Liver (tissue), 9 donors: ENCODE measurements around the gene LRRC63. TPM values are rescaled to one million over a fixed set of nuclear protein-coding genes. Genes with fewer than 3 reads are reported as not detected.

Experiments
- DNase-seq: peaks from one replicate; pipeline ENCODE4 v3.0.0-alpha.2; 2017; ENCODE audit warnings: low spot score
- H3K27ac ChIP-seq, 2 donors: one replicate each; pipeline ENCODE4 v1.7.0; 2013; ENCODE audit warnings: inconsistent platforms in 2 of 2, low read length in 2 of 2, control low read depth in 1 of 2, low read depth in 1 of 2, mild to moderate bottlenecking in 1 of 2
- H3K27me3 ChIP-seq, 4 donors: one replicate each; pipeline versions ENCODE4 v1.6.1 to v1.7.0; 2013; ENCODE audit warnings: low read length in 3 of 4, inconsistent platforms in 1 of 4, mild to moderate bottlenecking in 1 of 4, moderate library complexity in 1 of 4; ENCODE audit not compliant: control insufficient read depth in 4 of 4, insufficient read depth in 4 of 4
- H3K36me3 ChIP-seq, 4 donors: one replicate each; pipeline versions ENCODE4 v1.6.1 to v1.7.0; 2013; ENCODE audit warnings: low read length in 3 of 4, mild to moderate bottlenecking in 3 of 4, low read depth in 1 of 4, moderate library complexity in 1 of 4; ENCODE audit not compliant: control insufficient read depth in 4 of 4, insufficient read depth in 3 of 4
- H3K4me1 ChIP-seq, 4 donors: one replicate each; pipeline versions ENCODE4 v1.6.1 to v1.7.0; 2013; ENCODE audit warnings: low read length in 3 of 4, mild to moderate bottlenecking in 3 of 4, moderate library complexity in 1 of 4; ENCODE audit not compliant: control insufficient read depth in 4 of 4, insufficient read depth in 4 of 4
- H3K4me3 ChIP-seq, 3 donors: one replicate each; pipeline versions ENCODE4 v1.6.1 to v1.7.0; 2013; ENCODE audit warnings: low read length in 3 of 3, control low read depth in 1 of 3, low read depth in 1 of 3, mild to moderate bottlenecking in 1 of 3
- H3K9ac ChIP-seq, 2 donors: one replicate each; pipeline ENCODE4 v1.7.0; 2013; ENCODE audit warnings: low read length in 2 of 2, mild to moderate bottlenecking in 2 of 2, moderate library complexity in 2 of 2, control low read depth in 1 of 2, low read depth in 1 of 2
- H3K9me3 ChIP-seq, 4 donors: one replicate each; pipeline versions ENCODE4 v1.6.1 to v1.7.0; 2013; ENCODE audit warnings: low read length in 3 of 4; ENCODE audit not compliant: control insufficient read depth in 4 of 4
- ATF3 ChIP-seq: IDR thresholded peaks from 2 replicates; pipeline ENCODE4 v1.6.1; 2016; ENCODE audit warnings: antibody characterized with exemption
- CTCF ChIP-seq: fragments of 150-350 bp; IDR thresholded peaks from 2 replicates; pipeline ENCODE4 v1.5.1; 2017; ENCODE audit warnings: improper control_type of control experiment, low read depth, low read length; ENCODE audit not compliant: missing input control
- EGR1 ChIP-seq, 2 donors: IDR thresholded peaks; 2 replicates each; pipeline ENCODE4 v1.6.1; 2016 to 2018; ENCODE audit warnings: antibody characterized with exemption in 2 of 2, low read depth in 2 of 2
- FOXA1 ChIP-seq: IDR thresholded peaks from 2 replicates; pipeline ENCODE4 v1.6.1; 2016; ENCODE audit warnings: antibody characterized with exemption
- FOXA2 ChIP-seq: IDR thresholded peaks from 2 replicates; pipeline ENCODE4 v1.6.1; 2016; ENCODE audit warnings: antibody characterized with exemption
- HNF4A ChIP-seq, 2 donors: conservative IDR thresholded peaks; 2 replicates each; pipeline ENCODE4 v1.6.1; 2016; ENCODE audit warnings: antibody characterized with exemption in 2 of 2, mild to moderate bottlenecking in 2 of 2
- HNF4G ChIP-seq: IDR thresholded peaks from 2 replicates; pipeline ENCODE4 v1.6.1; 2016; ENCODE audit warnings: antibody characterized with exemption
- MAX ChIP-seq: IDR thresholded peaks from 2 replicates; pipeline ENCODE4 v1.6.1; 2016; ENCODE audit warnings: antibody characterized with exemption
- NR2F2 ChIP-seq: IDR thresholded peaks from 2 replicates; pipeline ENCODE4 v1.6.1; 2016; ENCODE audit warnings: antibody characterized with exemption
- REST ChIP-seq: IDR thresholded peaks from 2 replicates; pipeline ENCODE4 v1.6.1; 2016; ENCODE audit warnings: antibody characterized with exemption, mild to moderate bottlenecking
- RXRA ChIP-seq, 2 donors: IDR thresholded peaks; 2 replicates each; pipeline ENCODE4 v1.6.1; 2017 to 2018; ENCODE audit warnings: antibody characterized with exemption in 2 of 2, mild to moderate bottlenecking in 1 of 2
- TAF1 ChIP-seq: conservative IDR thresholded peaks from 2 replicates; pipeline ENCODE4 v1.6.1; 2016; ENCODE audit warnings: antibody characterized with exemption, mild to moderate bottlenecking
- ZBTB33 ChIP-seq: IDR thresholded peaks from 2 replicates; pipeline ENCODE4 v1.6.1; 2016; ENCODE audit warnings: antibody characterized with exemption
- WGBS: extraction: QIAGEN DNeasy Blood & Tissue Kit; methylation state at CpG from one replicate; pipeline ENCODE4 v1.1.7; 2013; 5-methylcytosine and 5-hydroxymethylcytosine counted together
- polyA plus RNA-seq, 2 donors: library from polyadenylated mRNA; stranded (reverse) in 1 of 2; unstranded in 1 of 2; fragments of 200-250 nt in 1 of 2; fragments of >200 nt in 1 of 2; fragmentation: Nextera tagmentation in 1 of 2; extraction: Ambion mirVana in 1 of 2; gene quantifications; one replicate each; pipeline versions ENCODE4 v1.2.1 to v1.2.3, GENCODE V29; 2013 to 2015
- total RNA-seq, 2 donors: library from RNA; depleted of rRNA; stranded (reverse); fragments of >200 nt; gene quantifications; one replicate each; pipeline ENCODE4 v1.2.3, GENCODE V29; 2014
- donor health status: healthy.
- donor health status: healthy.
- donor health status: healthy.
- donor health status: healthy.
- donor health status: healthy.

Gene LRRC63
- total and polyA plus RNA-seq, 4 donors: 0.03 to 0.84 (median 0.09) TPM

- Histone ChIP-seq H3K9me3 (no peaks in the 10 kb centered on the region), H3K27ac (no peak overlapping the region), H3K36me3 (no peaks in the 10 kb centered on the region), H3K4me1 (no peaks in the 10 kb centered on the region), H3K27me3 (no peaks in the 10 kb centered on the region), H3K4me3 (no peak overlapping the region), H3K9ac (no peak overlapping the region)
- DNase-seq: no peak
- 91% methylated on average over 1 of the region's 1 CpG for WGBS
- TF ChIP-seq ZBTB33: no peak
- TF ChIP-seq EGR1 (IDR thresholded peaks at IDR 0.05; ENCODE audit: low read depth in 2 of 2): no peak
- no peak for TF ChIP-seq MAX
- TF ChIP-seq FOXA1: no peak
- TF ChIP-seq ATF3: no peak
- TF ChIP-seq NR2F2: no peak
- no peak for TF ChIP-seq CTCF
- TF ChIP-seq RXRA (IDR thresholded peaks at IDR 0.05): no peak
- no peak for TF ChIP-seq TAF1
- no peak for TF ChIP-seq HNF4G
- TF ChIP-seq REST: no peak
These were observed 101.3 kb downstream of the LRRC63 start for GRCh38 chr13:46313024-46313423.

GRCh38 chr13:46313432-46314257 lies 101.9 kb downstream of the LRRC63 start:
- H3K27ac ChIP-seq: no peak overlapping the region
- H3K36me3 ChIP-seq: no peaks in the 10 kb centered on the region
- no peak overlapping the region for H3K9ac ChIP-seq
- H3K27me3 ChIP-seq: no peaks in the 10 kb centered on the region
- H3K4me3 ChIP-seq: no peak overlapping the region
- H3K4me1 ChIP-seq: no peaks in the 10 kb centered on the region
- 86% methylated on average over 6 of the region's 6 CpGs for WGBS
- DNase-seq: no peak
- H3K9me3 ChIP-seq: no peaks in the 10 kb centered on the region
- TF ChIP-seq FOXA2 (no peak), REST (no peak), HNF4A (conservative IDR thresholded peaks at IDR 0.05) (no peak), HNF4G (no peak), ZBTB33 (no peak), CTCF (no peak), FOXA1 (no peak), TAF1 (no peak), MAX (no peak)
